ENCODE results near the gene HNF4A. TPM values are rescaled to one million over a fixed set of nuclear protein-coding genes. Genes with fewer than 3 reads are reported as not detected.

The HNF4A gene
- total RNA-seq, 6 experiments from 2014 or later: 101 to 255 (median 157) TPM

- TF ChIP-seq POLR2A (IDR thresholded peaks at IDR 0.05): no peak
- Histone ChIP-seq H3K4me3 (no peak overlapping the region), H3K9me3 (no peaks in the 10 kb centered on the region), H3K27ac (no peak overlapping the region), H3K4me1 (peaks cover 0 to 31% (median 9%) of the 10 kb centered on the region in 4 donors), H3K27me3 (no peaks in the 10 kb centered on the region), H3K36me3 (peaks cover 0 to 52% (median 7%) of the 10 kb centered on the region in 4 donors)
- ATAC-seq (no peak), DNase-seq (no peak)
- intact Hi-C loops (cut with DNase I): loop anchor here in 1 of 2 donors (10.0 kb wide), 1 partner anchor 232 kb away; no protein-coding TSS in a partner anchor
- 37% methylated on average over 2 of the region's 2 CpGs for WGBS (ENCODE audit: insufficient coverage, low coverage, low lambda C conversion rate, missing lambda C conversion rate)
Measured at GRCh38 chr20:44382641-44383040, 27.1 kb downstream of the HNF4A start.

GRCh38 chr20:44384423-44385027, 29.0 kb downstream of the HNF4A start:
- no peaks in the 10 kb centered on the region for H3K27me3 ChIP-seq
- TF ChIP-seq POLR2A (IDR thresholded peaks at IDR 0.05) (no peak), CTCF (IDR thresholded peaks at IDR 0.05) (peak; percentile 64 to 92 (median 86))
- DNase-seq (peak; percentile 86), ATAC-seq (peak; percentile 34 to 58 (median 48))
- H3K4me1 ChIP-seq: peaks cover 0 to 46% (median 13%) of the 10 kb centered on the region in 4 donors
- 9% methylated on average over 9 of the region's 9 CpGs for WGBS (ENCODE audit: insufficient coverage, low coverage, low lambda C conversion rate, missing lambda C conversion rate)
- no peaks in the 10 kb centered on the region for H3K9me3 ChIP-seq
- H3K4me3 ChIP-seq: no peak overlapping the region
- intact Hi-C loops (cut with DNase I): loop anchor here in 1 of 2 donors (10.0 kb wide), 1 partner anchor 230 kb away; no protein-coding TSS in a partner anchor
- H3K36me3 ChIP-seq: peaks cover 0 to 45% (median 7%) of the 10 kb centered on the region in 4 donors
- H3K27ac ChIP-seq: peak overlapping the region in 1 of 3 donors; percentile 31

- peaks cover 0 to 30% (median 7%) of the 10 kb centered on the region in 4 donors for H3K36me3 ChIP-seq
- H3K9me3 ChIP-seq: no peaks in the 10 kb centered on the region
- H3K4me3 ChIP-seq: peak overlapping the region in 1 of 3 donors; percentile 26
- no peaks in the 10 kb centered on the region for H3K27me3 ChIP-seq
- WGBS (ENCODE audit: insufficient coverage, low coverage, low lambda C conversion rate, missing lambda C conversion rate): 5% methylated on average over 13 of the region's 29 CpGs
- H3K4me1 ChIP-seq: peaks cover 0 to 78% (median 29%) of the 10 kb centered on the region in 4 donors
- ATAC-seq (peak; percentile 69 to 88 (median 80)), DNase-seq (peak; percentile 83 to 97 (median 96))
- peak; percentile 81 to 89 (median 87) for TF ChIP-seq CTCF (IDR thresholded peaks at IDR 0.05)
- TF ChIP-seq POLR2A (IDR thresholded peaks at IDR 0.05): no peak
- peak overlapping the region in 2 of 3 donors; percentile 94 to 97 for H3K27ac ChIP-seq
- intact Hi-C loops (cut with DNase I): loop anchor here in 1 of 2 donors (10.0 kb wide), 1 partner anchor 226 kb away; no protein-coding TSS in a partner anchor
Measured at GRCh38 chr20:44388466-44389023, 33.0 kb downstream of the HNF4A start.

GRCh38 chr20:44389871-44390270, 34.4 kb downstream of the HNF4A start:
- Histone ChIP-seq H3K9me3 (no peaks in the 10 kb centered on the region), H3K4me1 (peaks cover 0 to 69% (median 28%) of the 10 kb centered on the region in 4 donors), H3K27me3 (no peaks in the 10 kb centered on the region), H3K27ac (peak overlapping the region in 2 of 3 donors; percentile 94 to 97), H3K4me3 (no peak overlapping the region), H3K36me3 (peaks cover 0 to 24% (median 4%) of the 10 kb centered on the region in 4 donors)
- no peak for ATAC-seq
- DNase-seq: no peak
- TF ChIP-seq POLR2A (IDR thresholded peaks at IDR 0.05) (no peak), CTCF (IDR thresholded peaks at IDR 0.05) (no peak)
- intact Hi-C loops (cut with DNase I): loop anchor here in 1 of 2 donors (5.0 to 10.0 kb wide), 2 partner anchors 72 to 225 kb away; no protein-coding TSS in a partner anchor
- WGBS (ENCODE audit: insufficient coverage, low coverage, low lambda C conversion rate, missing lambda C conversion rate): 61% methylated on average over 5 of the region's 6 CpGs

- TF ChIP-seq CTCF (IDR thresholded peaks at IDR 0.05) (no peak), POLR2A (IDR thresholded peaks at IDR 0.05) (no peak)
Measured at GRCh38 chr20:44390280-44390679, 34.8 kb downstream of the HNF4A start.

More at GRCh38 chr20:44390280-44390679, 34.8 kb downstream of the HNF4A start:
- 100% methylated on average over 1 of the region's 5 CpGs for WGBS (ENCODE audit: insufficient coverage, low coverage, low lambda C conversion rate, missing lambda C conversion rate)
- peak overlapping the region in 2 of 3 donors; percentile 94 to 97 for H3K27ac ChIP-seq
- H3K4me1 ChIP-seq: peaks cover 0 to 65% (median 26%) of the 10 kb centered on the region in 4 donors
- no peak overlapping the region for H3K4me3 ChIP-seq
- H3K27me3 ChIP-seq: no peaks in the 10 kb centered on the region
- H3K36me3 ChIP-seq: peaks cover 0 to 24% (median 4%) of the 10 kb centered on the region in 4 donors
- intact Hi-C loops (cut with DNase I): loop anchor here in 1 of 2 donors (5.0 kb wide), 1 partner anchor 72 kb away; no protein-coding TSS in a partner anchor
- no peaks in the 10 kb centered on the region for H3K9me3 ChIP-seq
- DNase-seq (no peak), ATAC-seq (no peak)
